SK-N-MC (cell line): ENCODE data around the gene GALNT7.

Source experiments
- DNase-seq: peaks from one replicate; pipeline ENCODE4 v3.0.0-alpha.2; 2011; ENCODE audit warnings: low read depth, low spot score
- H3K27ac ChIP-seq: fragments of 200-600 bp; sonication (generic); 2 replicates; pipeline ENCODE4 v1.5.1; 2016; ENCODE audit warnings: mixed run types
- H3K36me3 ChIP-seq: fragments of 200-600 bp; sonication (generic); 2 replicates; pipeline ENCODE4 v1.6.1; 2017; ENCODE audit warnings: antibody characterized with exemption, low read length, mixed read lengths; ENCODE audit not compliant: insufficient read depth
- H3K4me3 ChIP-seq: fragments of 200-600 bp; sonication (generic); 2 replicates; pipeline ENCODE4 v1.5.1; 2016
- H3K9ac ChIP-seq: fragments of 200-600 bp; sonication (generic); 2 replicates; pipeline ENCODE4 v1.8.0; 2017; ENCODE audit warnings: mixed run types, mixed read lengths; ENCODE audit not compliant: insufficient read length
- H3K9me3 ChIP-seq: fragments of 200-600 bp; sonication (generic); 2 replicates; pipeline ENCODE4 v1.6.1; 2017; ENCODE audit warnings: low read depth, mild to moderate bottlenecking, antibody characterized with exemption, low read length, moderate library complexity, mixed read lengths
- EZH2 ChIP-seq: fragments of 200-600 bp; sonication (generic); IDR thresholded peaks from one replicate; pipeline ENCODE4 v1.6.1; 2017; ENCODE audit warnings: antibody characterized with exemption
- FOXP2 ChIP-seq: optimal IDR thresholded peaks from 2 replicates; pipeline ENCODE3; 2011; ENCODE audit warnings: mild to moderate bottlenecking, moderate library complexity; ENCODE audit not compliant: insufficient read depth; ENCODE audit errors: extremely low read length, control extremely low read depth
- POLR2AphosphoS5 ChIP-seq: IDR thresholded peaks from 2 replicates; pipeline ENCODE4 v1.6.1; 2012; ENCODE audit warnings: mild to moderate bottlenecking, low read depth, low read length, borderline replicate concordance

The GALNT7 gene

GRCh38 chr4:173272314-173272713, 103.7 kb downstream of the GALNT7 start:
- no peak overlapping the region for H3K9ac ChIP-seq
- no peak for DNase-seq
- H3K4me3 ChIP-seq: no peak overlapping the region
- no peak overlapping the region for H3K27ac ChIP-seq
- H3K9me3 ChIP-seq: peaks cover 7% of the 10 kb centered on the region; the same call in 1 of the 2 replicates
- H3K36me3 ChIP-seq: peaks cover 26% of the 10 kb centered on the region; the same call in 1 of the 2 replicates
- TF ChIP-seq FOXP2 (no peak), POLR2AphosphoS5 (no peak), EZH2 (no peak)

- Histone ChIP-seq H3K9ac (no peak overlapping the region), H3K4me3 (no peak overlapping the region), H3K27ac (no peak overlapping the region), H3K36me3 (peaks cover 26% of the 10 kb centered on the region; the same call in 1 of the 2 replicates), H3K9me3 (peaks cover 7% of the 10 kb centered on the region; the same call in 1 of the 2 replicates)
- TF ChIP-seq EZH2 (no peak), FOXP2 (no peak)
- no peak for DNase-seq
Observed at GRCh38 chr4:173272996-173273395, 104.4 kb downstream of the GALNT7 start.

- Histone ChIP-seq H3K9me3 (peaks cover 7% of the 10 kb centered on the region; the same call in 1 of the 2 replicates), H3K27ac (no peak overlapping the region), H3K4me3 (no peak overlapping the region), H3K9ac (no peak overlapping the region), H3K36me3 (peaks cover 26% of the 10 kb centered on the region; the same call in 1 of the 2 replicates)
- DNase-seq: no peak
- no peak for TF ChIP-seq POLR2AphosphoS5
- no peak for TF ChIP-seq FOXP2
- TF ChIP-seq EZH2: no peak
Observed at GRCh38 chr4:173273941-173274340, 105.3 kb downstream of the GALNT7 start.

- TF ChIP-seq POLR2AphosphoS5 (no peak), EZH2 (no peak), FOXP2 (no peak)
- Histone ChIP-seq H3K36me3 (peaks cover 26% of the 10 kb centered on the region; the same call in 1 of the 2 replicates), H3K4me3 (no peak overlapping the region), H3K9ac (no peak overlapping the region), H3K27ac (no peak overlapping the region), H3K9me3 (peaks cover 7% of the 10 kb centered on the region; the same call in 1 of the 2 replicates)
- DNase-seq: no peak
Observed at GRCh38 chr4:173274744-173275143, 106.1 kb downstream of the GALNT7 start.

GRCh38 chr4:173275150-173275549, 106.5 kb downstream of the GALNT7 start:
- Histone ChIP-seq H3K9ac (no peak overlapping the region), H3K27ac (no peak overlapping the region), H3K9me3 (peaks cover 7% of the 10 kb centered on the region; the same call in 1 of the 2 replicates), H3K4me3 (no peak overlapping the region), H3K36me3 (peaks cover 26% of the 10 kb centered on the region; the same call in 1 of the 2 replicates)
- TF ChIP-seq EZH2 (no peak), FOXP2 (no peak), POLR2AphosphoS5 (no peak)
- no peak for DNase-seq

- DNase-seq: no peak
- H3K36me3 ChIP-seq: peaks cover 23% of the 10 kb centered on the region
- H3K9ac ChIP-seq: no peak overlapping the region
- no peak overlapping the region for H3K27ac ChIP-seq
- peaks cover 7% of the 10 kb centered on the region; the same call in 1 of the 2 replicates for H3K9me3 ChIP-seq
- H3K4me3 ChIP-seq: no peak overlapping the region
- TF ChIP-seq FOXP2 (no peak), EZH2 (no peak), POLR2AphosphoS5 (no peak)
Observed at GRCh38 chr4:173277340-173277739, 108.7 kb downstream of the GALNT7 start.

- no peak overlapping the region for H3K9ac ChIP-seq
- TF ChIP-seq POLR2AphosphoS5 (no peak), FOXP2 (no peak), EZH2 (no peak)
- peaks cover 5% of the 10 kb centered on the region for H3K36me3 ChIP-seq
- DNase-seq: no peak
- H3K27ac ChIP-seq: no peak overlapping the region
- peaks cover under 1% of the 10 kb centered on the region; the same call in 1 of the 2 replicates for H3K9me3 ChIP-seq
- no peak overlapping the region for H3K4me3 ChIP-seq
Observed at GRCh38 chr4:173280998-173281397, 112.4 kb downstream of the GALNT7 start.

- Histone ChIP-seq H3K9ac (no peak overlapping the region), H3K4me3 (no peak overlapping the region), H3K27ac (no peak overlapping the region), H3K9me3 (peaks cover 7% of the 10 kb centered on the region; the same call in 1 of the 2 replicates), H3K36me3 (peaks cover 9% of the 10 kb centered on the region)
- TF ChIP-seq FOXP2: no peak
- TF ChIP-seq EZH2: no peak
- TF ChIP-seq POLR2AphosphoS5: no peak
- no peak for DNase-seq
Observed at GRCh38 chr4:173281406-173282255, 113.0 kb downstream of the GALNT7 start.
